NCI-H1105 (cell line): ENCODE results near the gene SERPINA3.

Experiments
- DNase-seq: peaks from one replicate; lab custom pipeline; 2025; lab: John Stamatoyannopoulos, UW

The SERPINA3 gene

GRCh38 chr14:94613720-94614644 is 1.8 kb downstream of the SERPINA3 start:
- no peak for DNase-seq

- DNase-seq: no peak
Measured at GRCh38 chr14:94614802-94615201, 2.6 kb downstream of the SERPINA3 start.

- DNase-seq: no peak
Measured at GRCh38 chr14:94615254-94615653, 3.1 kb downstream of the SERPINA3 start.

GRCh38 chr14:94615823-94616570 is 3.8 kb downstream of the SERPINA3 start:
- DNase-seq: no peak

- DNase-seq: no peak
Measured at GRCh38 chr14:94617366-94617941, 5.3 kb downstream of the SERPINA3 start.

- no peak for DNase-seq
Measured at GRCh38 chr14:94617988-94618822, 6.0 kb downstream of the SERPINA3 start.

- DNase-seq: no peak
Measured at GRCh38 chr14:94619297-94619696, 7.1 kb downstream of the SERPINA3 start.

- no peak for DNase-seq
Measured at GRCh38 chr14:94620597-94620996, 8.4 kb downstream of the SERPINA3 start.

- no peak for DNase-seq
Measured at GRCh38 chr14:94621358-94622134, 9.4 kb downstream of the SERPINA3 start.

GRCh38 chr14:94622653-94623421 is 10.6 kb downstream of the SERPINA3 start:
- DNase-seq: no peak

GRCh38 chr14:94623422-94623809 is 11.2 kb downstream of the SERPINA3 start:
- no peak for DNase-seq

GRCh38 chr14:94623856-94624499 is 11.8 kb downstream of the SERPINA3 start:
- DNase-seq: no peak

- no peak for DNase-seq
Measured at GRCh38 chr14:94624537-94625352, 12.6 kb downstream of the SERPINA3 start.

- no peak for DNase-seq
Measured at GRCh38 chr14:94625353-94625635, 13.1 kb downstream of the SERPINA3 start.

GRCh38 chr14:94628578-94628977 is 16.4 kb downstream of the SERPINA3 start:
- DNase-seq: no peak

GRCh38 chr14:94630396-94630795 is 18.2 kb downstream of the SERPINA3 start:
- no peak for DNase-seq

- no peak for DNase-seq
Measured at GRCh38 chr14:94631050-94631449, 18.9 kb downstream of the SERPINA3 start.

GRCh38 chr14:94631536-94632304 is 19.5 kb downstream of the SERPINA3 start:
- DNase-seq: no peak

GRCh38 chr14:94632305-94632590 is 20.1 kb downstream of the SERPINA3 start:
- DNase-seq: no peak
